Measurements from ENCODE around the gene FIBCD1. TPM values are rescaled to one million over a fixed set of nuclear protein-coding genes. Genes with fewer than 3 reads are reported as not detected.

The FIBCD1 gene
- total and polyA plus RNA-seq, 8 donors = 0.64 to 11.4 (median 1.6) TPM

DNA sequence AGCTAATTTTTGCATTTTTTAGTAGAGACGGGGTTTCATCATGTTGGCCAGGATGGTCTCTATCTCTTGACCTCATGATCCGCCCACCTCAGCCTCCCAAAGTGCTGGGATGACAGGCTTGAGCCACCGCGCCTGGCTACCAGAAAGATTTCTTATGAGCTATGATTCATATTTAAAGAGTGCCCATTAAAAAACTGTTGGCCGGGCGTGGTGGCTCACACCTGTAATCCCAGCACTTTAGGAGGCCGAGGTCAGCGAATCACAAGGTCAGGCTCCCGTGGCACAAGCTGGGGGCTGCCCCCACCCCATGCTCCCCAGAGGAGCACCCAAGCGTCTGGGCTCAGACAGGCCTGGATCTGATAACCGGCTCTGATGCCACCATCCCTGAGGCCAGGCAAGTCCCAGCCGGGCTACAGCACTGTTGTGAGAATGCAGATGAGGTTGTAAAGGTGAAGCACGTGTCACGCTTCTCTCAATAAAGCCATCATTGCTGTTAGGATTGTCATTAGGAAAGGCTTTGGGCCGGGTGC lies 56.3 kb downstream of the FIBCD1 start:
- peaks cover 0 to 100% of the 10 kb centered on the region in 2 donors for H3K36me3 ChIP-seq
- no peaks in the 10 kb centered on the region for H3K4me1 ChIP-seq
- TF ChIP-seq, protein P1, sequence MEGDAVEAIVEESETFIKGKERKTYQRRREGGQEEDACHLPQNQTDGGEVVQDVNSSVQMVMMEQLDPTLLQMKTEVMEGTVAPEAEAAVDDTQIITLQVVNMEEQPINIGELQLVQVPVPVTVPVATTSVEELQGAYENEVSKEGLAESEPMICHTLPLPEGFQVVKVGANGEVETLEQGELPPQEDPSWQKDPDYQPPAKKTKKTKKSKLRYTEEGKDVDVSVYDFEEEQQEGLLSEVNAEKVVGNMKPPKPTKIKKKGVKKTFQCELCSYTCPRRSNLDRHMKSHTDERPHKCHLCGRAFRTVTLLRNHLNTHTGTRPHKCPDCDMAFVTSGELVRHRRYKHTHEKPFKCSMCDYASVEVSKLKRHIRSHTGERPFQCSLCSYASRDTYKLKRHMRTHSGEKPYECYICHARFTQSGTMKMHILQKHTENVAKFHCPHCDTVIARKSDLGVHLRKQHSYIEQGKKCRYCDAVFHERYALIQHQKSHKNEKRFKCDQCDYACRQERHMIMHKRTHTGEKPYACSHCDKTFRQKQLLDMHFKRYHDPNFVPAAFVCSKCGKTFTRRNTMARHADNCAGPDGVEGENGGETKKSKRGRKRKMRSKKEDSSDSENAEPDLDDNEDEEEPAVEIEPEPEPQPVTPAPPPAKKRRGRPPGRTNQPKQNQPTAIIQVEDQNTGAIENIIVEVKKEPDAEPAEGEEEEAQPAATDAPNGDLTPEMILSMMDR (IDR thresholded peaks at IDR 0.05) = no peak
- ATAC-seq (no peak), DNase-seq (peak in 1 of 4 donors; percentile 62)
- no peaks in the 10 kb centered on the region for H3K27me3 ChIP-seq
- intact Hi-C loops (cut with DNase I) = no loop called here
- no peak overlapping the region for H3K4me3 ChIP-seq
- no peak overlapping the region for H3K27ac ChIP-seq
- no peaks in the 10 kb centered on the region for H3K9me3 ChIP-seq

DNA sequence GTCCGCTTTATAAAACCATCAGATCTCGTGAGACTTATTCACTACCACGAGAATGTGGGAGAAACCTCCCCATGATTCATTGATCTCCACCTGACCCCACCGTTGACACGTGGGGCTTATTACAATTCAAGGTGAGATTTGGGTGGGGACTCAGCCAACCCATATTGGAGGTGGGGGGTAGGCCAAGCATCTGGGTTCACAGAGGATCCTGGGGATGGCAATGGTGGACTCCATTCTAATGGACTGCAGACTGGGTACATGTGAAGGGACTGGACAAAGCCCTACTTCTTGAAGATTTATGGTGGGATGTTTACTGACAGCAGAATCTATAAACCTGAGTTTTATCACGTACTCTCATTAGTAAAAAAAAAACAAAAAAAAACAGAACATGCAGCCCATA lies 57.5 kb downstream of the FIBCD1 start:
- no peaks in the 10 kb centered on the region for H3K4me1 ChIP-seq
- no peaks in the 10 kb centered on the region for H3K9me3 ChIP-seq
- no peaks in the 10 kb centered on the region for H3K27me3 ChIP-seq
- ATAC-seq (no peak), DNase-seq (no peak)
- TF ChIP-seq, protein P1 (IDR thresholded peaks at IDR 0.05) = no peak
- no peak overlapping the region for H3K4me3 ChIP-seq
- H3K27ac ChIP-seq = no peak overlapping the region
- peaks cover 0 to 100% of the 10 kb centered on the region in 2 donors for H3K36me3 ChIP-seq
- intact Hi-C loops (cut with DNase I) = no loop called here

DNA sequence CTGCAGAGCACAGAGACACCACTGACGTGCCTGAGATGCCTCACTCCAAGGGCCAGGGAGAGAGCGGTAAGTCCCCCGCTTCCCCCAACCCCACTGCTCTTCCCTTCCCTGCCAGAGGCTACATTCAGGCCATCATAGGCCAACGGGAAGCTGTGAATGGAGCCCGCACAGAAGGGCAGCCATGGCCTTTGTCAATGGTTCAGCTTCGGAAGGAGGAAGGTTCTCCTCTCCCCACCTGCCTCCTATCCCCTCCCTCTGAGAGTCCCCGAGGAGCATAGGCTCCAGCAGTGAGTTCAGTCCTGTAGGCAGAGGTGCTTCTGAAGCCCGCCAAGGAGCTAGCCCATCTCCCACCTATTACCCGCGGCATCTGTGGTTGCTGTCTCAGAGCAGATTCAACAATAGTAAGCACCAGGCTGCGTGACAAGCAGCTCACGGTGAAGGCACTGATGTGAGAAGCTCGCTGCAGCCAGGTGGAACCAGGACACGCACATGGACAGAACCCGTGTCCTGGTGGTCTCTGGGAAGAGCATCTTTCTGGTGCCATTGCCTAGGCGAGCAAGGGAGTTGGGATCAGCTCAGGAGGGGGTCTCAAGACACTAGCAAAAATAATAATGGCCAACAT lies 58.3 kb downstream of the FIBCD1 start:
- TF ChIP-seq, protein P1 (IDR thresholded peaks at IDR 0.05) = no peak
- no peak overlapping the region for H3K4me3 ChIP-seq
- no peak overlapping the region for H3K27ac ChIP-seq
- no peaks in the 10 kb centered on the region for H3K27me3 ChIP-seq
- H3K4me1 ChIP-seq = no peaks in the 10 kb centered on the region
- intact Hi-C loops (cut with DNase I) = no loop called here
- H3K9me3 ChIP-seq = no peaks in the 10 kb centered on the region
- ATAC-seq (no peak), DNase-seq (peak in 1 of 4 donors; percentile 31)
- peaks cover 0 to 100% of the 10 kb centered on the region in 2 donors for H3K36me3 ChIP-seq

DNA sequence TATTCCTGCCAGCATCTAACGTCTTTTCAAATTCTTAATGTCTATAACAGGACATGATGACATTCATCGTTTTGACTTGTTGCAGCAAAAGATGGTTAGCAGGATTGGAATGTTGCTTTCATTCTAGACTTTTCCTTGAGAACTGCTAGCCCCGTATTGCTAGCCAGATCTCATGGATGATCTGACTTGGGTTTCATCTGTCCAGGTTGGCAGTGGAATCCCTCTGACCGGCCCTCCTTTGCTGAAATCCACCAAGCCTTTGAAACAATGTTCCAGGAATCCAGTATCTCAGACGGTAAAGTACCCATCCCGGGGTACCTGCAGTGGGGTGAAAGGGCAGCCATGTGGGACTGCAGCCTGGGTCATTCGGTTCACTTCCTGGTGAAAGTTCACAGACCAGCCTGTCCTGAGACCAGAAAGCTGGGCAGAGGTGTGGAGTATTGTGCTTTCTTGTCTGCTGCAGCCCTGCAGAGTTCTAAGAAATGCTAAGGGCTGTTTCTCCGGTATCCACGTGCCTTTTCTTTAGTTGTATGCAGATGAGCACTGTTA lies 59.1 kb downstream of the FIBCD1 start:
- Histone ChIP-seq H3K4me3 (no peak overlapping the region), H3K27ac (no peak overlapping the region), H3K36me3 (peaks cover 0 to 100% of the 10 kb centered on the region in 2 donors), H3K4me1 (no peaks in the 10 kb centered on the region), H3K27me3 (no peaks in the 10 kb centered on the region), H3K9me3 (no peaks in the 10 kb centered on the region)
- DNase-seq (no peak), ATAC-seq (no peak)
- TF ChIP-seq, protein P1 (IDR thresholded peaks at IDR 0.05) = no peak
- intact Hi-C loops (cut with DNase I) = loop anchor here in 1 of 2 donors (10.0 kb wide), 1 partner anchor 165 kb away; no protein-coding TSS in a partner anchor

DNA sequence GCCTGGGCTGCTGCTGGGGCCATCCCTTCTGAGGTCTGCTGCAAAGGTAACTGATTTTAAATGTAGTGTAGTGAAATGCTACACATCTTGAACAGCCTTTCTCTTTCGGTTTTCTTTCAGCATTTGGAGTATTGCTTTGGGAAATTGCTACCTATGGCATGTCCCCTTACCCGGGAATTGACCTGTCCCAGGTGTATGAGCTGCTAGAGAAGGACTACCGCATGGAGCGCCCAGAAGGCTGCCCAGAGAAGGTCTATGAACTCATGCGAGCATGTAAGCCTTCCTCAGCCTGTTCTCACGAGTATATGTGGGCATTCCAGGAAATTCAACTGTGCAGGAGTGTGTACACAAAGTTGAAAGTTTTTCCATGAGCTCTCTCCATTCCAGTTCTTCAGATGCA lies 60.8 kb downstream of the FIBCD1 start:
- Histone ChIP-seq H3K9me3 (no peaks in the 10 kb centered on the region), H3K4me3 (no peak overlapping the region), H3K27ac (no peak overlapping the region), H3K36me3 (peaks cover 0 to 100% of the 10 kb centered on the region in 2 donors), H3K27me3 (no peaks in the 10 kb centered on the region), H3K4me1 (no peaks in the 10 kb centered on the region)
- ATAC-seq = no peak
- DNase-seq = no peak
- intact Hi-C loops (cut with DNase I) = loop anchor here in 1 of 2 donors (10.0 kb wide), 1 partner anchor 167 kb away; no protein-coding TSS in a partner anchor
- TF ChIP-seq, protein P1 (IDR thresholded peaks at IDR 0.05) = no peak
